Measurements from ENCODE around the gene POLR2C. TPM values are rescaled to one million over a fixed set of nuclear protein-coding genes. Genes with fewer than 3 reads are reported as not detected.
"Not testable (repeated sequence)": the region's sequence is repeated elsewhere in the genome, so short reads cannot be mapped to it uniquely, and the experiment has no call there.

POLR2C gene
- total RNA-seq, 1 donor from 2014 or later = 46.9 TPM

DNA sequence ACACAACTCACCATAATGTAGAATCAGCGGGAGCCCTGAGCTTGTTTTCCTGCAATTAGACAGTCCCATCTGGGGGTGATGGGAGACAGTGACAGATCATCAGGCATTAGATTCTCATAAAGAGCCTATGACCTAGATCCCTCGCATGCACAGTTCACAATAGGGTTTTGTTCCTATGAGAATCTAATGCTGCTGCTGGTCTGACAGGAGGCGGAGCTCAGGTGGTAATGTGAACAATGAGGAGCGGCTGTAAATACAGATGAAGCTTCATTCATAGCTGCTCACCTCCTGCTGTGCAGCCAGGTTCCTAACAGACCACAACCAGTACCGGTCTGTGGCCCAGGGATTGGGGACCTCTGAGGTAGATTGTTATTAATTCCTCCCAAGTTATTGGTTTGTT, 26.8 kb downstream of the POLR2C start:
- intact Hi-C loops (cut with DNase I) = loop anchor here (5.0 kb wide), 1 partner anchor 42 kb away; the partner anchor contains the start of genes CIAPIN1 and COQ9
- DNase-seq (ENCODE audit: low spot score) = no peak

DNA sequence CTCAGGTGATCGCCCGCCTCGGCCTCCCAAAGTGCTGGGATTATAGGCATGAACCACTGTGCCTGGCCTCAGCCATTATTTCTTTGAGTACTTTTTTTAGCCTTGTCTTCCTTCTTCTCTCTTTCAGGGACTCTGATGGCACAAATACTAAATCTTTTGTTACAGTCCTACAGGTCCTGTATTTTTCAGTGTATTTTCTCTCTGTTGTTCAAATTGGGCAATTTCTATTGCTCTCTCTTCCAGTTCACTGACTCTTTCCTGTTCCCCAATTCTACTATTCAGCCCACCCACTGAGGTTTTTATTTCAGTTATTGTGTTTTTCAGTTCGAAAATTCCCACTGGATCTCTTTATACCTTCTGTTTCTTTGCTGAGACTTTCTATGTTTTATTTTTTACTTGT, 31.3 kb downstream of the POLR2C start:
- no peak for DNase-seq (ENCODE audit: low spot score)
- intact Hi-C loops (cut with DNase I) = no loop called here

DNA sequence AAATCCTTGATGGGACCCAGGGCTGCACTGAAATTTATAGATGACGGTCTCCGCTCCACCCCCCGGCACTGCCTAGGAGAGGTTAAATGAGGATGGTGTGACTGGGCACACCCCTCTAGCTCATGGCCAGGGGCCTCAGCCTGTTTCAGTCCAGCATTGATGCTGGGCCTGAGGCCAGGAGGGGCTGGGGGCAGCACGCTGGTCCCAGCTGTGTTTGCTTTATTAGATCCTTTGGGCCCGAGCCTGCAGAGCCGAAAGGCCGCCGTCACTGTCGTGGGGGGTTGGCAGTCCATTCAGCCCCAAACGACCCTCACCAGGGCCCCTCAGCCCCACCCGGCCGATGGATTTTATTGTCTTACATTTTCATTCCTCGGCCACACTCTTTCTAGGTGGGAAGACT, 34.6 kb downstream of the POLR2C start:
- no peak for DNase-seq (ENCODE audit: low spot score)
- intact Hi-C loops (cut with DNase I) = no loop called here

DNA sequence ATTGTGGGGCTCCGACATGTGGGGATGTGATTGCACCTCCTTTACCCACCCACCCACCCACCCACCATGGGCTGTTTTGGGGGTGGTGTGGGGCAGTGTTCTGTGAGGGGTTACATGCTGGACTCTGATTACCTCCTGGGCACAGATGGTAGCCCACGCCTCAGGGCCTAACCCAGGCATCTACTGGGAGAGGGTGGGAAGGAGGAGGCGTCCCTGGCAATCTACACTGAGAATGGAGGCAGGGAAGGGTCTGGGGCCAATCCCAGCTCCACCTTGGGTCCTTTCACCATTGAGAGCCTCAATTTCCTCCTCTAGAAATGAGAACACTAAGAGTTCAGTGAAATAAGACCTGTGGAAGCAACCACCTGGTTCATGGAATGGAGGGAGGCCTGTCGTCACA, 35.6 kb downstream of the POLR2C start:
- intact Hi-C loops (cut with DNase I) = no loop called here
- DNase-seq (ENCODE audit: low spot score) = no peak

DNA sequence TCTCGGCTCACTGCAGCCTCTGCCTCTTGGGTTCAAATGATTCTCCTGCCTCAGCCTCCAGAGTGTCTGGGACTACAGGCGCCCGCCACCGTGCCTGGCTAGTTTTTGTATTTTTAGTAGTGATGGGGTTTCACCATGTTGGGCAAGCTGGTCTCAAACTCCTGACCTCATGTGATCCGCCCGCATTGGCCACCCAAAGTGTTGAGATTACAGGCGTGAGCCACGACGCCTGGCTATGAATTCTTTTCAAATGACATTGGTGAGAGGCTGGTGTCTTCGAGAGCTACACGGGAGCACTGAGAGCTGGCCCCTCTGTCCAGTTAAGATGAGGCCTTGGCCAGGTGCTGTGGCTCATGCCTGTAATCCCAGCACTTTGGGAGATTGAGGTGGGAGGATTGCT, 37.5 kb downstream of the POLR2C start:
- not testable (repeated sequence) for DNase-seq (ENCODE audit: low spot score)

DNA sequence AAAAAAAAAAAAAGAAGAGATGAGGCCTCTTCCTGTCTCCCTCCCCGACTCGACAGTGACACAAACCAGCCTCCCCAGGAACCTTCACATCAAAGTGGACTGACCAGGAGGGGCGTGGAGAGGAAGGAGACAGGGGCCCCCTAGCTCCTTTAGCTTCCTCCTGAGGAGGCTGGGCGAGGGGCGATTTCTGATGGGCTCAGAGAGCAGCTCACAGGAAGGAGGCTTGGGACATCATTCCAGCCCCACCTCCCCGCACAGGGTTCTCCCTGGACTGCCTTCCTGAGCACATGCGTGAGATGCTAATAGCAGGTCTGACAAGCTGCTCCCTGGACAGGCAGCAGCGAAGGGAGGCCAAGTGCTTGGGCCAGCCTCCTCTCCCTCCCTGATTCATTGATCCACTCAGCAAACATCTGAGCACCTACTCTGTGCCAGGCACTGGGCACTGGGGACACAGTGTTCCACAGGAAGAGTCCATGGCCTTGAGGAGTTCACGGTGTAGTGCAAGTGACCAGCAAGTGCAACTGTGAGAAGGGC, 38.2 kb downstream of the POLR2C start:
- no peak for DNase-seq (ENCODE audit: low spot score)
- intact Hi-C loops (cut with DNase I) = no loop called here

More for the DNA sequence above, 37.5 kb downstream of the POLR2C start:
- intact Hi-C loops (cut with DNase I) = not testable (repeated sequence)

DNA sequence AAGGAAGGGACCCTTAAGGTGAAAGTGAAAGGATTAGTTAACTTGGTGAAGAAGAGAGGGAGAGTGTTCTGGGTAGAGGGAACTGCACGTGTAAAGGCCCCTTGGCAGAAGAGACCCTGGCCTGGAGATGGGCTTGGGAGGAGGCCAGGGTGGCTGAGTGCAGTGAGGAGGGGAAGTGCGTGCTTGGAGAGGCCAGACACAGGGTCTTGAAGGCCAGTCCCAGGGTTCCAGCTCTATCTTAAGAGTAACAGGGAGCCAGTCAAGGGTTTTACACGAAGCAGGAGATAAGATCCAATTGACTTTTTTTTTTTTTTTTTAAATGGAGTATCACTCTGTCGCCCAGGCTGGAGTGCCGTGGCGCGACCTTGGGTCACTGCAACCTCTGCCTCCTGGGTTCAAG, 39.0 kb downstream of the POLR2C start:
- intact Hi-C loops (cut with DNase I) = no loop called here
- DNase-seq (ENCODE audit: low spot score) = no peak

DNA sequence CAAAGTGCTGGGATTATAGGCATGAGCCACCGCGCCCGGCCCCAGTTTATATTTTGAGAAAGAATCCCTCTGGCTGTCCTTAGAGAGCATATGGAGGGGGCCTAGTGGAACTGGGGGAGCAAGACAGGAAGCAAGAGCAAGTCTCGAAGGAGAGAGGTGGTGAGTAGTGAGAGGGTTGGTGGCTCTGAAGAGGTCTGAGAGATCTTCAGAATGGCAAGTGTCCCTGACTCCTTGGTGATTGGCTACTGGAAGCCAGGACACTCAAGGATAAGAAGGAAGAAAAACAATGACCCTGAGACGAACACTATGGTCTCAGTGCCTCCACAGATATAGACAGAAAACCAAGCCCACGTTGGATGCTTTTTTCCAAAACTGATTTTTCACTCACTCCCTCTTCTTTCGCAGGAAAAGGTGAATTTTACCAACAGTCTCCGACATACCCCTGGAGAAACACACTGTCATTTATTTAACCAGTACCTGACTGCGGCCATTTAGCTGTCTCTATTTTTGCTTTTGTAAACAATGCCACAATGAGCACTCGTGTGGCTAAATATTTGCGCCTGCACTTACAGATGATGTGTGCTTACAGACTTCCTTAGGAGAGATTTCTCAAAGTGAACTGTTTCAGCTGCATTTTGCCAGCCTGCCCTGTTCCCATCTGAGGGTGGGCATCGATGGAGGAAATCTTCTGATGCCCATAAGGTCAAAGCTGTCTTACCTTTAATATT, 39.7 kb downstream of the POLR2C start:
- DNase-seq (ENCODE audit: low spot score) = no peak
- intact Hi-C loops (cut with DNase I) = no loop called here

DNA sequence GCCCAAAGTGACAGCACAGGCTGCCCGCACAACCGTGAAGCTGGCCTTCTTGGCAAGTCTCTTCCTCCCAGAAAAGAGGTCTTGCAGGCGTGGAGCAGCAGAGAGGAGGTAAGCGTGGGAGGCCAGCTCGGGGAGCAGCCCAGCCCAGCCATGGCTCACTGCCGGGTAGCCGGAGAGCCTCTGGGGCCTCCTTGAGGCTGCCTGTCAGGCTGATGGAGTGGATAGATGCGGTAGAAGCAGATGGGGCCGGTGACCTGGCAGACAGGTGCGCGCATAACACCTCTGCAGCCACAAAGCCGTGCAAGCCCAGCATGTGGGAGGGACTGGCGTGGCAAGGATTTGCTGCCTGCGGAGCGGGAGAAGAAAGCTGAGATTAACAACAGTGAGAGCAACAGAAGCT, 40.9 kb downstream of the POLR2C start:
- intact Hi-C loops (cut with DNase I) = no loop called here
- no peak for DNase-seq (ENCODE audit: low spot score)

DNA sequence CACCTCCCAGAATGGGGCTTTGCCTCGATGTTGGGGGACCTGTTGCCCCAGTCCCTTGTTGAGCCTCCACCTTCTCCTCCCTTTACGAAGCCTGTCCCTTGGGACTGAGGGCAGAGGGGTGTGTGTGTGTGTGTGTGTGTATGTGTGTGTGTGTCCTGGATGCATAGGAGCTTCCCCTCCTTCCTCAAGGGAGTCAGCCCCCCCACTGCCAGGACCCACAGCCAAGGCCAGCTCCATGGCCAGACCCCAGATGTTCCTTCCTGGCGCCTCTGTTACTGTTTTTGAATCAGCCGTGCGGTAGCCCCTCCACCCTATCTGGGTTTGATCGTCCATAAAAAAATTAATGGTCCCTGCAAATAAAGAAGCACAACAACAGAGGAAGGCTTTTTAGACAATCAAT, 41.5 kb downstream of the POLR2C start:
- no peak for DNase-seq (ENCODE audit: low spot score)
- intact Hi-C loops (cut with DNase I) = no loop called here

DNA sequence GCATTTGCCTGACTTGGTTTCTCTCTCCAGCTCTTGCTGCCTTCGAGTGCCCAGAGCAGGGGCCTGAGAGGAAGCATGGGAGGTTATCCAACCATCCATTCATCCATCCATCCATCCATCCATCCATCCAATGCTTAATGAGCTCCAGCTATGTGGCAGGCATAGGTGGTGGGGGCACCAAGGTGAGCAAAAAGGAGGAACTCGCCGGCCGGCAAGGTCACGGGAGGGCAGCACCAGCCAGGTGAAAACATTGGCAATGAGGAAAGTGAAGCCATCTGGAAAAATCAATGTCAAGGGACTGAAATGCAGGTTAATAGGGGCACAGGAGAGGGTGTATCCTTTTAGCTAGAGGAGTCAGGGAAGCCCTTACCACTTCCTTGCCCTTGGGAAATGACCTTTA, 42.0 kb downstream of the POLR2C start:
- intact Hi-C loops (cut with DNase I) = no loop called here
- DNase-seq (ENCODE audit: low spot score) = no peak

DNA sequence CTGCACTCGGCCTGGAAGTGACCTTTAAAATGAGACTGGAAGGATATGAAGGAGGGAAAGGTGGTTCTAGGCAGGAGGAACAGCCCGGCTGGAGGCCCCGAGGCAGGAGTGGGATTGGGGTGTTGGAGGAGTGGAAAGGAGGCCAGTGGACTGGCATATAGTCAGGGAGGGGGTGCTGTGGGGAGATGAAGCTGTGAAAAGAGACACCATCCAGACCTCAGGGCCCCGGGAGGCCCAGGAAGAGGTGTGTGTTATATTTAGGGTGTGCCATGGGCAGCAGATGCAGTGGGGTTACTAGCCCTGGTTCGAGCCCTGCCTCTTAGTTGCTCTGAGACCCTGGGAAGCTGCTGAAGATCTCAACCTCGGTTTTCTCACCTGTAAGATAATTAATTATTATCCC, 42.7 kb downstream of the POLR2C start:
- intact Hi-C loops (cut with DNase I) = no loop called here
- DNase-seq (ENCODE audit: low spot score) = no peak

DNA sequence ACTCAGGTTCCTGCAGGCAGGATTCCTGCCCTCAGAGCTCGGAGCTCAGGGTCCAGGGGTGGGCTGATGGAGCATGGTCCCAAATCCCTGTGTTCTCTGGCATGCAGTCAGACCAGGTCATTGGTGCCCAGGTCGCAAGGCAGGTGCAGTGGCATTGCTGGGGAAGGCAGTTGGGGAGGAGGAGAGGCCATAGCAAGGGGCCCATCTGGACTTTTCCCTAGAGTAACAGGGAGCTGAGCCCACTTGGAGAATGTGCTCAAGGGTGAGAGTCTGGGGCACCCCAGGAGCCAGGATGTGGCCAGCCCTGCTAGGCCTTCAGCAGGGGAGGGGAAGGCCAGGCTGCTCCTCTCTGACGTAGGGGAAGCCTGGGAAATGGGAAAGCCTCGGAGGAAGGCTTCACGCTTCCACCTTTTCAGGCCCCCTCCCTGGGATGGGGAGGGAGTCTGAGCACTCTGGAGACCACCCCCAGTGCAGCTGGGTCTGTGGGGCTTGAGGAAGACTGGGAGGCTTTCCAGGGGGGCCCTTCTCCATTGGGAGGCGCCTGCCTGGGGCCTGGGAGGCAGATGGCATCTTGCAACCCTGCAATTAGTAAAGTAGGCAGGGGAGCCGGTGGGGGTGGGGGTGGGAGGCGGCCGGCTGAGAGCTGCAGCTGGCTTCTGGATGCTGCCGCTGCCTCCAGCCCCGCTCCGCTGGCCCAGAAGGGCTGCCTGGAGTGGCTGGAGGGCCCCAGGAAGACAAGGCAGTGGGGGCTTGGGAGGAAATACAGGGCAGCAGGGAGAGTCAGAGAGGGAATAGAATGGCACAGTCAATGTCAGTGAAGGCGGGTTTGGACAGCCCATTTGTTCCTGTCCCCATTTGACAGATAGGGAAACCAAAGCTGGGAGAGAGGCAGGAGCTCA, 44.9 kb downstream of the POLR2C start:
- DNase-seq (ENCODE audit: low spot score) = no peak
- intact Hi-C loops (cut with DNase I) = no loop called here

DNA sequence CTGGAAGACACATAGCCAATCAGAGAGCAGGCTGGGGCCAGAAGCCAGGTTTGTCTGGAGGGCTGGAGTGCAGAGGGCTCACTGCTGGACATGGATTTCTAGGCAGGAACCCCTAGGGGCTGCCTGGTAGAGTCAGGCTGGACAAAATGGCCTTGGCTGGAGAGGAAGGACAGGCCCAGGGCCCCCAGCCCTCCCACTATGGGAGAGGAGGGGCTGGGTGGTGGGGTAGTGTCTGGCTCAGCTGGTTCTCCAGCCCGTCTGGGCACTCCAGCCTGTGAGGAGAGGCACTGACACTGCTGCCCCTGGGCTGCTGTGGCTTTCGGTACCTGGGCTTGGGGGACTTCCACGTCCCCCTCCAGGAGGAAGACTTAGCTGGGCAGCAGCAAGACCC, 45.6 kb downstream of the POLR2C start:
- no peak for DNase-seq (ENCODE audit: low spot score)
- intact Hi-C loops (cut with DNase I) = no loop called here

DNA sequence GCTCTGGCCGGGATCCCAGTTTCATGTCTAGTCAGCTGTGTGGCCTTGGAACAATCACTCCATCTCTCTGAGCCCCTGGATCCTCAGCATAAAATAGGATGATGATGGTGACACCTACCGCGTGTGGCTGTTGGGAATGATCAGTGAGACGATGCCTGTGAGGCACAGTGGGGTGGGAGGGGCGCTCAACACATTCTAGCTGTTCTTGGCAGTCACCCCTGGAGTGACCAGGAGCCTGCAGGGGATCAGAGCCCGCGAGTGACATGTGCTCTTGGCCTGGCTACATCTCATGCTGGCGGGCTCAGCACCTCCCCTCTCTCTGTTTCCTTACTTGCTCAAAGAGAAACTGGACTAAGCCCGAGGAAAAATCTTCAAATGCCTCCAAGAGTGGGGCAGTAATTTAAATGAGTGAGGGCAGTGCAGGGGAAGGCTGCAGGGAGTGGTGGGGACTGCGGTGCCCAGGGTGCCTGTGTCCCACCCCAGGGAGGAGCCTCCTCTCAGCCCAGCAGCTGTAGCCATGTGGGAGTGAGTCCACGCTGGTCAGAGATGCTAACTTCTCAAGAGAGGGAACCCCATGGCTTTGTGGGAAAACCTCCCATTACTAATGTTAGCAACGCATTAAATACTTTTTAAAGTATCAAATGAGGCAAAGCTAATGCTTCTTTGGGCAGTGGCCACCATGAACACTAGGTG, 46.9 kb downstream of the POLR2C start:
- DNase-seq (ENCODE audit: low spot score) = no peak
- intact Hi-C loops (cut with DNase I) = no loop called here

DNA sequence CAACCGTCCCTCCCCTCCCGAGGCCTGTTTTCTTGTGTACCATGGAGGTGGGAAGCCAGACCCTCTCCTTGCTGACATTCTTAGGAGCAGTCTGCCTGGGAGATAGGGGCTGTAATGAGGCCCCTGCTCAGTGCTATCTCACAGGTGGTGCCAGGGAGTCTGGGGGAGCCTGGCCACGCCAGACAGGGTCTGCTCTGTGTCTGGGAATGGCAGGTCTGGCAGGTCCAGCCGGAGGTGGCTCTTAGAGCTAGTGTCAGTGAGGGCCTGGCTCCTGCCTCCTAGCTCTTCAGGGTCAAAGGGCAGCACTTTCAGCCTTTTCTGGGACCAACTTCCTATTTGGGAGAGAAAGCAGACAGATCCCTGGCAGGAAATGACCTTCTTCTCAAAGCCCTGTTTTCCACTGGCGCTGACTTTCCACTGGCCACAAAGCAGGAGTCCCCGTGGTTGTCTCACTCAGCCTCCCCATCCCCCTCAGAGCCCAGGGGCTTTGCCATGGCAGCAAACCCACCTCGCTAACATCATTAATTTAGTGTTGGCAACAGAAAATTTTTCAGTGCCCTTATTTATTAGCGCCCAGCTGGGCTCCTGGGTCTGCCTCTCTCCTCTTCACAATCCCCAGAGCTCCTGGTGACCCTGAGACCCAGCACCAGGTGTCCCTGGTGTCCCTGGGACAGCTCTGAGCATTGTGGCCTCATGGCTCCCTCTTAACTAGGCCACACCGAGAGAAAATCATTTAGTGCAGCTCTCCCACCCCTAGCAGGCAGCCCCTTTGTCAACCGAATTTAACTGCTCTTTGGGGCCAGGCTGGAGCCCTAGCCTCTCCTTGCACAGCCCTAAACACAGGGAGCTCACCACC, 47.8 kb downstream of the POLR2C start:
- DNase-seq (ENCODE audit: low spot score) = no peak

DNA sequence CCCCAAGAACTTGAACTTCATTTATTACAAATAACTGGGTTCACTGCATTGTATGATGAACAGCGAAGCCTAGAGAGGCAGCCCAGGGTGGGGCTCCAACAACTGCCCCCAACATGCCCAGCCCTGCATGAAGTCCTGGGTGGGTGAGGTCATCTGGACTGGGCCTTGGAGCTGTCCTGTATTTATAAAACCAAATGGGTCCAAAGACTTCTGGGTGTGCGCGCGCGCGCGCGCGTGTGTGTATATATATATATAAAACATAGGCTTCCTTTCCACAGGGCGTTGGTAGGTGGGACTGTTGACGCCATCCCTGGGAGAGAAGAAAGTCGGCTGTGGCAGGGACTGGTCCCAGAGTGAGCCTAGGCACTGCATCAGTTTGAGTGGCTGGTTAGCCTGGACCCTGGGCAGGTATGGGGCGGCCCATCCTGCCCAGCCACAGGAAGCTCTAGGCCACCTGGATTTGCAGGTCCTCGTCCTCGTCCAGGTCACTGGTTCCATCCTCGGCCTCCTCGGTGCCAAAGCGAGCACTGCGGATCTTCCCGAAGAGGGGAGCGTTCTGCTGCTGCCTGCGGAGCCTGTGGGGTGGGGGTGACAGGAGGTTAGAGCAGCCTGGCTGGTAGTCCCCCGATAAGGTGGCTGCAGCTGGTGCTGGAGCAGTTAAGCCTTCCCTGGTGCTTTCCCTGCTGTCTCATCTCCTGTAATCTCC, 50.0 kb downstream of the POLR2C start:
- intact Hi-C loops (cut with DNase I) = no loop called here

More for the DNA sequence above, 47.8 kb downstream of the POLR2C start:
- intact Hi-C loops (cut with DNase I) = no loop called here

DNA sequence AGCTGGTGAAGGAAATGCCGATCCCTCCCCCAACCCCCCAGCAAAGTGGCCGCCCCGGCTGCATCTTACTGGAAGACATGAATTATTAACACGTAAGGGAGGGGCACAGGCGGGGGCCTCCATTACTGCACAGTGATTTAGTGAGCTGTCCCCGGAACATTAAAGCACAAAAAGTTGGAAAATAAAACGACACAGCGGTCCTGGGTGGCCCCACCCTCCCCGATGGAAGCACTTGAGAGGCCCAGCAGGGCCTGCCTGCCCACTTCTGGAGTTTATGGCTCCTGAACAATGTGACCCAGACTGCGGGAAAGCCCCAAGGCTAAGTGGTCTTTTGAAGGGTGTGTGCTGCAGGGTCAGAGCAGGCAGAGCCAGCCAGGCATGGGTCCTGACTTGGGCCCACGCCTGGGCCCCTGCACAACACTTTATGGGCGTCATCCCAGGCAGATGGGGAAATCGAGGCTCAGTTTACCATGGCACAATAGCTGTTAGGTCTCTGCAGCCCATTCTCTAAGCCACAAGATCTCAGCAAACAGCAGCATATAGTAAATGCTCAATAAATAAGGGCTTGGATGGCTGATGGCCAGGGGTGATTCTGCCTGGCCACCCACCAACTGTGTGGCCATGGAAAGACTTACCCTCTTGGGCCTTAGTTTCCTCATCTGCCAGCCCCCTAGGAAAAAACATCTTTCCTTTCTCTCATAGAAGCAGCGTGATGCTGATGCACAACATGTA, 51.1 kb downstream of the POLR2C start:
- intact Hi-C loops (cut with DNase I) = no loop called here

More for the DNA sequence above, 50.0 kb downstream of the POLR2C start:
- no peak for DNase-seq (ENCODE audit: low spot score)

More for the DNA sequence above, 51.1 kb downstream of the POLR2C start:
- DNase-seq (ENCODE audit: low spot score) = no peak

Data from cardiac septum (tissue), 1 donor.